HepG2 (cell line): ENCODE data around the gene NAIF1. TPM values are rescaled to one million over a fixed set of nuclear protein-coding genes. Genes with fewer than 3 reads are reported as not detected.

ENCODE experiments used
- AKNA ChIP-seq: sonication (generic); formaldehyde crosslinking; IDR thresholded peaks from 2 replicates; pipeline ENCODE4 v1.4.0; 2020; ENCODE audit warnings: missing genetic modification reagents, borderline replicate concordance
- BHLHE40 ChIP-seq: IDR thresholded peaks from 2 replicates; pipeline ENCODE4 v1.6.1; 2011; ENCODE audit warnings: low read length, improper control_type of control experiment
- PCBP2 ChIP-seq: fragments of 200-400 bp; formaldehyde crosslinking; optimal IDR thresholded peaks from 2 replicates; pipeline ENCODE3; 2018; ENCODE audit warnings: low read length, low read depth; ENCODE audit not compliant: poor library complexity, severe bottlenecking
- PHF5A ChIP-seq: IDR thresholded peaks from one replicate; pipeline ENCODE4 v1.6.1; 2018; ENCODE audit warnings: low read depth, missing genetic modification reagents; ENCODE audit not compliant: unreplicated experiment
- POLR2AphosphoS2 ChIP-seq: IDR thresholded peaks from 2 replicates; pipeline ENCODE4 v1.6.1; 2011; ENCODE audit warnings: low read depth, low read length, improper control_type of control experiment
- PRDM10 ChIP-seq: sonication (generic); formaldehyde crosslinking; IDR thresholded peaks from 2 replicates; pipeline ENCODE4 v1.4.0; 2020; ENCODE audit warnings: low read depth, missing genetic modification reagents
- SP2 ChIP-seq: sonication (generic); formaldehyde crosslinking; IDR thresholded peaks from 2 replicates; pipeline ENCODE4 v1.5.1; 2020; ENCODE audit warnings: mild to moderate bottlenecking, missing genetic modification reagents
- TRIM24 ChIP-seq: sonication (generic); formaldehyde crosslinking; IDR thresholded peaks from 2 replicates; pipeline ENCODE4 v1.8.0; 2022; ENCODE audit warnings: mild to moderate bottlenecking, missing genetic modification reagents
- XBP1 ChIP-seq: sonication (generic); formaldehyde crosslinking; IDR thresholded peaks from 2 replicates; pipeline ENCODE4 v1.5.0; 2020; ENCODE audit warnings: missing genetic modification reagents
- ZBTB7B ChIP-seq: sonication (generic); formaldehyde crosslinking; IDR thresholded peaks from 2 replicates; pipeline ENCODE4 v1.4.0; 2020; ENCODE audit warnings: missing genetic modification reagents
- ZNF318 ChIP-seq: sonication (generic); formaldehyde crosslinking; IDR thresholded peaks from 2 replicates; pipeline ENCODE4 v1.4.0; 2020; ENCODE audit warnings: mild to moderate bottlenecking, missing genetic modification reagents
- ZNF367 ChIP-seq: sonication (generic); formaldehyde crosslinking; IDR thresholded peaks from 2 replicates; pipeline ENCODE4 v1.4.0; 2020; ENCODE audit warnings: missing genetic modification reagents, borderline replicate concordance
- ZNF782 ChIP-seq: sonication (generic); formaldehyde crosslinking; IDR thresholded peaks from 2 replicates; pipeline ENCODE4 v1.4.0; 2020; ENCODE audit warnings: missing genetic modification reagents, mild to moderate bottlenecking, borderline replicate concordance
- polyA plus RNA-seq, 8 experiments: library from polyadenylated mRNA; depleted of rRNA in 3 of 8; stranded (reverse) in 7 of 8; unstranded in 1 of 8; fragments of >200 nt; fragmentation: Illumina TruSeq in 4 of 8; extraction: Trizol in 4 of 8; gene quantifications; 2 replicates each; pipeline versions ENCODE4 v1.2.1 to v1.2.3, GENCODE V29; 2011 to 2016; ENCODE audit warnings: low read depth in 4 of 8, missing spikeins in 1 of 8, mixed read lengths in 1 of 8; ENCODE audit not compliant: insufficient read depth in 1 of 8
- total RNA-seq, 5 experiments: library from RNA; depleted of rRNA; stranded (reverse); fragments of >200 nt; fragmentation: Illumina TruSeq; extraction: Trizol; gene quantifications; 2 replicates each; pipeline ENCODE4 v1.2.3, GENCODE V29; 2016; ENCODE audit warnings: low read depth in 1 of 5

NAIF1 gene
- total and polyA plus RNA-seq, 2 of the 13 experiments (the other 11 are each of a cell fraction or from before 2014, with no cell fraction given), result 6.0 to 6.9 TPM

GRCh38 chr9:128073253-128073886, 6.2 kb upstream of the NAIF1 start (continued):
- TF ChIP-seq AKNA, result no peak
- no peak for TF ChIP-seq PRDM10 (CRISPR knock-in tag)
- no peak for TF ChIP-seq ZBTB7B (CRISPR knock-in tag)
- no peak for TF ChIP-seq ZNF782 (CRISPR knock-in tag)
- no peak for TF ChIP-seq TRIM24 (CRISPR knock-in tag)
- TF ChIP-seq SP2 (CRISPR knock-in tag), result no peak
- TF ChIP-seq PCBP2, result no peak
- no peak for TF ChIP-seq ZNF318 (CRISPR knock-in tag)
- TF ChIP-seq ZNF367, result no peak
- TF ChIP-seq XBP1 (CRISPR knock-in tag), result no peak
- TF ChIP-seq PHF5A (CRISPR knock-in tag), result no peak
- TF ChIP-seq BHLHE40, result no peak
- no peak for TF ChIP-seq POLR2AphosphoS2
